Panc1 (cell line): ENCODE results near the gene FOXP2. TPM values are rescaled to one million over a fixed set of nuclear protein-coding genes. Genes with fewer than 3 reads are reported as not detected.

Experiments used
- ATAC-seq: fragments of 200-7000 bp; cut with Tn5 transposase; 2 replicates; pipeline ENCODE4 v1.9.1; 2020; ENCODE audit warnings: mild to moderate bottlenecking, moderate library complexity
- BruUV-seq: library from RNA; stranded (reverse); fragments of 400-500 nt; replicated peaks from 2 replicates; lab custom pipeline; 2021; lab: Mats Ljungman, UMichigan
- CTCF ChIA-PET: fragments of 300-600 bp; sonication (Branson Sonifier 250); formaldehyde crosslinking; loops from one replicate; lab custom pipeline; 2022; ENCODE audit warnings: antibody characterized with exemption; lab: Charles Lee
- POLR2A ChIA-PET: fragments of 300-600 bp; sonication (Branson Sonifier 250); formaldehyde crosslinking; loops from one replicate; lab custom pipeline; 2022; ENCODE audit warnings: antibody characterized with exemption; lab: Charles Lee
- DNase-seq: peaks from one replicate; pipeline ENCODE4 v3.0.0-alpha.2; 2010; ENCODE audit warnings: low read depth, low spot score
- H3K27ac ChIP-seq: 2 replicates; pipeline ENCODE4 v1.5.1; 2011; ENCODE audit warnings: mild to moderate bottlenecking, low read length, inconsistent platforms
- H3K27me3 ChIP-seq: fragments of 200-500 bp; sonication (Bioruptor generic); 2 replicates; pipeline ENCODE4 v1.6.0; 2014; ENCODE audit warnings: low read length, inconsistent platforms; ENCODE audit not compliant: control insufficient read depth, insufficient read depth
- H3K36me3 ChIP-seq: fragments of 200-500 bp; sonication (Bioruptor generic); 2 replicates; pipeline ENCODE4 v1.5.1; 2014; ENCODE audit warnings: inconsistent platforms, mild to moderate bottlenecking, low read length, moderate library complexity; ENCODE audit not compliant: control insufficient read depth, insufficient read depth
- H3K4me1 ChIP-seq: 2 replicates; pipeline ENCODE4 v1.5.1; 2011; ENCODE audit warnings: inconsistent platforms, mild to moderate bottlenecking, low read length, moderate library complexity; ENCODE audit not compliant: control insufficient read depth, insufficient read depth
- H3K4me3 ChIP-seq, 2 experiments: 2 replicates each; pipeline ENCODE4 v1.5.1; 2011 to 2012; ENCODE audit warnings: low read depth in 2 of 2, low read length in 2 of 2, mild to moderate bottlenecking in 2 of 2, inconsistent platforms in 1 of 2, moderate library complexity in 1 of 2
- H3K9me3 ChIP-seq: fragments of 200-500 bp; sonication (Bioruptor generic); 2 replicates; pipeline ENCODE4 v1.5.1; 2014; ENCODE audit warnings: low read depth, mild to moderate bottlenecking, inconsistent platforms, low read length, moderate library complexity; ENCODE audit not compliant: control insufficient read depth, insufficient read depth
- POLR2AphosphoS5 ChIP-seq: IDR thresholded peaks from 2 replicates; pipeline ENCODE4 v1.6.1; 2012; ENCODE audit warnings: mild to moderate bottlenecking, low read depth, low read length, moderate library complexity
- SIN3A ChIP-seq: IDR thresholded peaks from 2 replicates; pipeline ENCODE4 v1.6.1; 2012; ENCODE audit warnings: low read depth, mild to moderate bottlenecking, low read length, moderate library complexity, borderline replicate concordance; ENCODE audit not compliant: insufficient read depth
- TCF7L2 ChIP-seq: IDR thresholded peaks from 2 replicates; pipeline ENCODE4 v1.6.1; 2011; ENCODE audit warnings: mild to moderate bottlenecking, low read depth, low read length, inconsistent platforms
- in situ Hi-C: cut with HindIII; loops from 2 replicates; pipeline ENCODE4 v1.10.0; 2016; ENCODE audit warnings: low sequenced_read_pairs, low pct_unique_long_range_greater_than_20kb
- intact Hi-C: fragments of 100-400 bp; cut with micrococcal nuclease; formaldehyde crosslinking; loops from one replicate; pipeline ENCODE4 v1.10.0; 2022; ENCODE audit not compliant: unreplicated experiment
- total RNA-seq: library from RNA; stranded (reverse); gene quantifications from one replicate; pipeline ENCODE4 v1.2.1, GENCODE V29; 2021; ENCODE audit not compliant: unreplicated experiment
- TF ChIP-seq, protein P1 (sequence below), 2 experiments: IDR thresholded peaks; 2 replicates each; pipeline ENCODE4 v1.6.1; 2011 to 2012; ENCODE audit warnings: low read depth in 2 of 2, control low read depth in 1 of 2, low read length in 1 of 2, mild to moderate bottlenecking in 1 of 2, moderate library complexity in 1 of 2; ENCODE audit not compliant: insufficient read depth in 1 of 2
- TF ChIP-seq, protein P2 (sequence below): fragments of 450-650 bp; IDR thresholded peaks from 2 replicates; pipeline ENCODE4 v1.5.1; 2017; ENCODE audit warnings: mild to moderate bottlenecking

Gene FOXP2
- total RNA-seq, 1 experiment from 2014 or later = 0.54 TPM

DNA sequence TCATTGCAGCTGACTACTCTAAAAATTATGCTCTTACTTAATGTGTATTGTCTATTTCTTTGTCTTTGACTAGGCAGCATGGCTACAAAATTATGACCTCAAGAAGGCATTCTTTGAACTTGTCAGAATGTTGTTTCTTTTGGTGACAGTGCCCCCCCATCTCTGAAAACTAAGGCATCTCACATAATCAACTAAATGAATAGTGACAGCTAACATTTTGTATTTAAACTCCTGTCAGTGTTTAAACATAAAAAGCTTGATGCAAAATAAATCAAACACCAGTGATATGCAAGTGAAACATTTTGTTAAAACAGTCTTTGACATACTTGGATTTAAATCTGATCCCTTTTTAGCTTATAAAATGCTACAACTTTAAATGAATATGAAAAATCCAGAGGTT, 233.5 kb downstream of the FOXP2 start:
- H3K4me3 ChIP-seq = no peak overlapping the region
- DNase-seq = no peak
- no peaks in the 10 kb centered on the region for H3K36me3 ChIP-seq
- no peaks in the 10 kb centered on the region for H3K27me3 ChIP-seq
- no peak overlapping the region for H3K27ac ChIP-seq
- intact Hi-C loops = no loop called here
- no TSS peak for BruUV-seq
- ATAC-seq = no peak
- POLR2A ChIA-PET = no interaction called here
- in situ Hi-C loops = no loop called here
- H3K4me1 ChIP-seq = peaks cover 3% of the 10 kb centered on the region
- TF ChIP-seq, protein P1, sequence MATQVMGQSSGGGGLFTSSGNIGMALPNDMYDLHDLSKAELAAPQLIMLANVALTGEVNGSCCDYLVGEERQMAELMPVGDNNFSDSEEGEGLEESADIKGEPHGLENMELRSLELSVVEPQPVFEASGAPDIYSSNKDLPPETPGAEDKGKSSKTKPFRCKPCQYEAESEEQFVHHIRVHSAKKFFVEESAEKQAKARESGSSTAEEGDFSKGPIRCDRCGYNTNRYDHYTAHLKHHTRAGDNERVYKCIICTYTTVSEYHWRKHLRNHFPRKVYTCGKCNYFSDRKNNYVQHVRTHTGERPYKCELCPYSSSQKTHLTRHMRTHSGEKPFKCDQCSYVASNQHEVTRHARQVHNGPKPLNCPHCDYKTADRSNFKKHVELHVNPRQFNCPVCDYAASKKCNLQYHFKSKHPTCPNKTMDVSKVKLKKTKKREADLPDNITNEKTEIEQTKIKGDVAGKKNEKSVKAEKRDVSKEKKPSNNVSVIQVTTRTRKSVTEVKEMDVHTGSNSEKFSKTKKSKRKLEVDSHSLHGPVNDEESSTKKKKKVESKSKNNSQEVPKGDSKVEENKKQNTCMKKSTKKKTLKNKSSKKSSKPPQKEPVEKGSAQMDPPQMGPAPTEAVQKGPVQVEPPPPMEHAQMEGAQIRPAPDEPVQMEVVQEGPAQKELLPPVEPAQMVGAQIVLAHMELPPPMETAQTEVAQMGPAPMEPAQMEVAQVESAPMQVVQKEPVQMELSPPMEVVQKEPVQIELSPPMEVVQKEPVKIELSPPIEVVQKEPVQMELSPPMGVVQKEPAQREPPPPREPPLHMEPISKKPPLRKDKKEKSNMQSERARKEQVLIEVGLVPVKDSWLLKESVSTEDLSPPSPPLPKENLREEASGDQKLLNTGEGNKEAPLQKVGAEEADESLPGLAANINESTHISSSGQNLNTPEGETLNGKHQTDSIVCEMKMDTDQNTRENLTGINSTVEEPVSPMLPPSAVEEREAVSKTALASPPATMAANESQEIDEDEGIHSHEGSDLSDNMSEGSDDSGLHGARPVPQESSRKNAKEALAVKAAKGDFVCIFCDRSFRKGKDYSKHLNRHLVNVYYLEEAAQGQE (IDR thresholded peaks at IDR 0.05; ENCODE audit: insufficient read depth in 1 of 2, low read depth in 2 of 2, low read length in 1 of 2) = no peak
- TF ChIP-seq SIN3A = no peak
- TF ChIP-seq, protein P2, sequence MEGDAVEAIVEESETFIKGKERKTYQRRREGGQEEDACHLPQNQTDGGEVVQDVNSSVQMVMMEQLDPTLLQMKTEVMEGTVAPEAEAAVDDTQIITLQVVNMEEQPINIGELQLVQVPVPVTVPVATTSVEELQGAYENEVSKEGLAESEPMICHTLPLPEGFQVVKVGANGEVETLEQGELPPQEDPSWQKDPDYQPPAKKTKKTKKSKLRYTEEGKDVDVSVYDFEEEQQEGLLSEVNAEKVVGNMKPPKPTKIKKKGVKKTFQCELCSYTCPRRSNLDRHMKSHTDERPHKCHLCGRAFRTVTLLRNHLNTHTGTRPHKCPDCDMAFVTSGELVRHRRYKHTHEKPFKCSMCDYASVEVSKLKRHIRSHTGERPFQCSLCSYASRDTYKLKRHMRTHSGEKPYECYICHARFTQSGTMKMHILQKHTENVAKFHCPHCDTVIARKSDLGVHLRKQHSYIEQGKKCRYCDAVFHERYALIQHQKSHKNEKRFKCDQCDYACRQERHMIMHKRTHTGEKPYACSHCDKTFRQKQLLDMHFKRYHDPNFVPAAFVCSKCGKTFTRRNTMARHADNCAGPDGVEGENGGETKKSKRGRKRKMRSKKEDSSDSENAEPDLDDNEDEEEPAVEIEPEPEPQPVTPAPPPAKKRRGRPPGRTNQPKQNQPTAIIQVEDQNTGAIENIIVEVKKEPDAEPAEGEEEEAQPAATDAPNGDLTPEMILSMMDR = no peak
- no peak for TF ChIP-seq TCF7L2
- TF ChIP-seq POLR2AphosphoS5 = no peak
- CTCF ChIA-PET = no interaction called here
- no peaks in the 10 kb centered on the region for H3K9me3 ChIP-seq

DNA sequence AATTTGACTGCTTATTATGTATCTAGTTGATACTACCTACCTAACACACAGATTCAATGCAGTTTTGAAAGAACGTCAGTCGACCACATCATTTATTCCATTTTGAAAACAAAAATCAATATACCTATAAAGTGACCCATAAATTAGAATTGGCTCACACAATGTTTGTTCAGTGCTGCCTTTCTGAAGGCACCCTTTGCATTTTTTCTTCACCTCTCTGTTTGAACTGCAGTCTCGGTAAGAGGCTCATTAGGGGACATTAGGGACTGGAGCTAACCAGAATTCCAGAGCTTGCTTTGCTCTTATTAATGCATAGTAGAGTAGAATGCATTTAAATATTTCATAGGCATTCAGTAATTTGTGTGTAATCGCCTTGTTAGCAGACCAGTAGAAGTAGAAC, 234.1 kb downstream of the FOXP2 start:
- no peaks in the 10 kb centered on the region for H3K36me3 ChIP-seq
- ChIA-PET CTCF (no interaction called here), POLR2A (no interaction called here)
- no peak overlapping the region for H3K4me3 ChIP-seq
- H3K27me3 ChIP-seq = no peaks in the 10 kb centered on the region
- DNase-seq (no peak), ATAC-seq (no peak)
- TF ChIP-seq SIN3A (no peak), TCF7L2 (no peak), POLR2AphosphoS5 (no peak)
- TF ChIP-seq, protein P1 (IDR thresholded peaks at IDR 0.05; ENCODE audit: insufficient read depth in 1 of 2, low read depth in 2 of 2, low read length in 1 of 2) = no peak
- TF ChIP-seq, protein P2 = no peak
- in situ Hi-C loops = no loop called here
- H3K9me3 ChIP-seq = no peaks in the 10 kb centered on the region
- BruUV-seq = no TSS peak
- intact Hi-C loops = no loop called here
- H3K27ac ChIP-seq = no peak overlapping the region
- peaks cover 3% of the 10 kb centered on the region for H3K4me1 ChIP-seq
